NB4 (cell line): ENCODE data around the gene BICD1.

ENCODE experiments used
- CTCF ChIP-seq: IDR thresholded peaks from one replicate; pipeline ENCODE4 v1.5.1; 2012; ENCODE audit warnings: low read depth, low read length
- POLR2A ChIP-seq: IDR thresholded peaks from 2 replicates; pipeline ENCODE4 v1.6.1; 2011; ENCODE audit warnings: mild to moderate bottlenecking; ENCODE audit not compliant: insufficient read length; ENCODE audit errors: extremely low read depth

- no peak for TF ChIP-seq CTCF
- no peak for TF ChIP-seq POLR2A
These were observed 225.8 kb downstream of the BICD1 start for GRCh38 chr12:32332446-32332845.
